HepG2 (cell line): ENCODE data around the gene ASAP2. TPM values are rescaled to one million over a fixed set of nuclear protein-coding genes. Genes with fewer than 3 reads are reported as not detected.

Experiments
- ARNTL ChIP-seq: sonication (generic); formaldehyde crosslinking; IDR thresholded peaks from 2 replicates; pipeline ENCODE4 v1.4.0; 2020; ENCODE audit warnings: mild to moderate bottlenecking, missing genetic modification reagents
- ASH2L ChIP-seq: fragments of 300-600, 200-600 bp; sonication (generic); IDR thresholded peaks from 2 replicates; pipeline ENCODE4 v1.7.0; 2017; ENCODE audit warnings: low read depth, mild to moderate bottlenecking, moderate library complexity, mixed read lengths, low read length; ENCODE audit not compliant: insufficient read length
- CEBPZ ChIP-seq: IDR thresholded peaks from 2 replicates; pipeline ENCODE4 v1.6.1; 2012; ENCODE audit warnings: low read length, improper control_type of control experiment
- CERS6 ChIP-seq: sonication (generic); formaldehyde crosslinking; IDR thresholded peaks from 2 replicates; pipeline ENCODE4 v1.5.0; 2020; ENCODE audit warnings: missing genetic modification reagents
- GTF2F1 ChIP-seq: fragments of 150-350 bp; IDR thresholded peaks from 2 replicates; pipeline ENCODE4 v1.6.1; 2014; ENCODE audit warnings: low read length
- HDAC2 ChIP-seq: sonication (generic); formaldehyde crosslinking; IDR thresholded peaks from 2 replicates; pipeline ENCODE4 v1.4.0; 2020; ENCODE audit warnings: missing genetic modification reagents
- HOXA9 ChIP-seq: sonication (generic); formaldehyde crosslinking; IDR thresholded peaks from 2 replicates; pipeline ENCODE4 v1.8.1; 2022; ENCODE audit warnings: missing genetic modification reagents, mild to moderate bottlenecking, moderate library complexity, borderline replicate concordance
- JUND ChIP-seq: sonication (generic); formaldehyde crosslinking; IDR thresholded peaks from 2 replicates; pipeline ENCODE4 v1.8.0; 2022; ENCODE audit warnings: mild to moderate bottlenecking, missing genetic modification reagents
- MIXL1 ChIP-seq: IDR thresholded peaks from 2 replicates; pipeline ENCODE4 v1.6.1; 2016
- MTA3 ChIP-seq: sonication (generic); formaldehyde crosslinking; IDR thresholded peaks from 2 replicates; pipeline ENCODE4 v1.4.0; 2020; ENCODE audit warnings: missing genetic modification reagents
- NFRKB ChIP-seq: fragments of 450-650 bp; IDR thresholded peaks from 2 replicates; pipeline ENCODE4 v1.6.1; 2017
- PBX3 ChIP-seq: sonication (generic); formaldehyde crosslinking; IDR thresholded peaks from 2 replicates; pipeline ENCODE4 v1.8.1; 2023; ENCODE audit warnings: missing genetic modification reagents, inconsistent platforms, borderline replicate concordance
- RBFOX2 ChIP-seq: fragments of 200-400 bp; formaldehyde crosslinking; IDR thresholded peaks from 2 replicates; pipeline ENCODE4 v1.6.1; 2017; ENCODE audit warnings: low read depth, mild to moderate bottlenecking, low read length
- RELA ChIP-seq: sonication (generic); formaldehyde crosslinking; IDR thresholded peaks from 2 replicates; pipeline ENCODE4 v1.4.0; 2020; ENCODE audit warnings: missing genetic modification reagents
- SAP130 ChIP-seq: IDR thresholded peaks from 2 replicates; pipeline ENCODE4 v1.6.1; 2016; ENCODE audit warnings: low read depth
- SMAD9 ChIP-seq: sonication (generic); formaldehyde crosslinking; IDR thresholded peaks from 2 replicates; pipeline ENCODE4 v1.5.1; 2020; ENCODE audit warnings: mild to moderate bottlenecking, missing genetic modification reagents
- SP140L ChIP-seq: sonication (generic); formaldehyde crosslinking; IDR thresholded peaks from 2 replicates; pipeline ENCODE4 v1.4.0; 2020; ENCODE audit warnings: missing genetic modification reagents, borderline replicate concordance
- YEATS4 ChIP-seq: sonication (generic); formaldehyde crosslinking; IDR thresholded peaks from 2 replicates; pipeline ENCODE4 v1.4.0; 2020; ENCODE audit warnings: missing genetic modification reagents, borderline replicate concordance
- ZNF18 ChIP-seq: sonication (generic); formaldehyde crosslinking; IDR thresholded peaks from 2 replicates; pipeline ENCODE4 v1.8.0; 2022; ENCODE audit warnings: mild to moderate bottlenecking, missing genetic modification reagents; ENCODE audit not compliant: insufficient replicate concordance
- ZNF264 ChIP-seq: sonication (generic); formaldehyde crosslinking; IDR thresholded peaks from 2 replicates; pipeline ENCODE4 v1.4.0; 2020; ENCODE audit warnings: missing genetic modification reagents
- ZNF644 ChIP-seq: IDR thresholded peaks from 2 replicates; pipeline ENCODE4 v1.6.1; 2016; ENCODE audit warnings: low read depth
- ZNF776 ChIP-seq: sonication (generic); formaldehyde crosslinking; IDR thresholded peaks from 2 replicates; pipeline ENCODE4 v1.4.0; 2020; ENCODE audit warnings: mild to moderate bottlenecking, missing genetic modification reagents
- ZZZ3 ChIP-seq: sonication (generic); formaldehyde crosslinking; IDR thresholded peaks from 2 replicates; pipeline ENCODE4 v1.4.0; 2020; ENCODE audit warnings: missing genetic modification reagents, mild to moderate bottlenecking, borderline replicate concordance
- polyA plus RNA-seq, 8 experiments: library from polyadenylated mRNA; depleted of rRNA in 3 of 8; stranded (reverse) in 7 of 8; unstranded in 1 of 8; fragments of >200 nt; fragmentation: Illumina TruSeq in 4 of 8; extraction: Trizol in 4 of 8; gene quantifications; 2 replicates each; pipeline versions ENCODE4 v1.2.1 to v1.2.3, GENCODE V29; 2011 to 2016; ENCODE audit warnings: low read depth in 4 of 8, missing spikeins in 1 of 8, mixed read lengths in 1 of 8; ENCODE audit not compliant: insufficient read depth in 1 of 8
- total RNA-seq, 5 experiments: library from RNA; depleted of rRNA; stranded (reverse); fragments of >200 nt; fragmentation: Illumina TruSeq; extraction: Trizol; gene quantifications; 2 replicates each; pipeline ENCODE4 v1.2.3, GENCODE V29; 2016; ENCODE audit warnings: low read depth in 1 of 5

The ASAP2 gene
- total and polyA plus RNA-seq, 2 of the 13 experiments (the other 11 are each of a cell fraction or from before 2014, with no cell fraction given): 7.3 to 22.3 TPM

GRCh38 chr2:9207641-9208311 is 1.2 kb downstream of the ASAP2 start (continued):
- TF ChIP-seq CEBPZ: no peak
- no peak for TF ChIP-seq RELA (CRISPR knock-in tag)
- no peak for TF ChIP-seq PBX3
- 0 out of 2 replicates have a peak, but pooled peaks have one; percentile 11 for TF ChIP-seq YEATS4
- TF ChIP-seq SAP130 (CRISPR knock-in tag): peak; percentile 36
- peak; percentile 55 for TF ChIP-seq ASH2L
- no peak for TF ChIP-seq MTA3
- no peak for TF ChIP-seq ZZZ3
- TF ChIP-seq SP140L: no peak
- no peak for TF ChIP-seq NFRKB
- no peak for TF ChIP-seq SMAD9
- no peak for TF ChIP-seq ARNTL (CRISPR knock-in tag)
- no peak for TF ChIP-seq GTF2F1
- no peak for TF ChIP-seq ZNF264 (CRISPR knock-in tag)
- peak; percentile 45; the same call in 1 of the 2 replicates for TF ChIP-seq RBFOX2
- no peak for TF ChIP-seq HOXA9 (CRISPR knock-in tag)
- TF ChIP-seq ZNF18 (CRISPR knock-in tag): no peak
- TF ChIP-seq ZNF644 (CRISPR knock-in tag): no peak
- no peak for TF ChIP-seq MIXL1
- 0 out of 2 replicates have a peak, but pooled peaks have one; percentile 14 for TF ChIP-seq ZNF776
- peak; percentile 19; the same call in 1 of the 2 replicates for TF ChIP-seq HDAC2
- TF ChIP-seq JUND (CRISPR knock-in tag): no peak
- TF ChIP-seq CERS6 (CRISPR knock-in tag): no peak
